Ishikawa (cell line): ENCODE measurements around the gene FAM216A.

Experiments
- CEBPB ChIP-seq: IDR thresholded peaks from 2 replicates; pipeline ENCODE4 v1.6.1; 2012
- CREB1 ChIP-seq: IDR thresholded peaks from 2 replicates; pipeline ENCODE4 v1.6.1; 2012; ENCODE audit warnings: low read depth
- EGR1 ChIP-seq: IDR thresholded peaks from 2 replicates; pipeline ENCODE4 v1.6.1; 2012
- EP300 ChIP-seq: IDR thresholded peaks from 2 replicates; pipeline ENCODE4 v1.6.1; 2012; ENCODE audit warnings: borderline replicate concordance
- FOXM1 ChIP-seq: IDR thresholded peaks from 2 replicates; pipeline ENCODE4 v1.6.1; 2012; ENCODE audit warnings: low read depth, borderline replicate concordance
- NFIC ChIP-seq: IDR thresholded peaks from 2 replicates; pipeline ENCODE4 v1.6.1; 2012
- RAD21 ChIP-seq: IDR thresholded peaks from 2 replicates; pipeline ENCODE4 v1.6.1; 2012; ENCODE audit warnings: low read depth
- REST ChIP-seq: IDR thresholded peaks from 2 replicates; pipeline ENCODE4 v1.6.1; 2012; ENCODE audit warnings: low read depth, mild to moderate bottlenecking
- TAF1 ChIP-seq: IDR thresholded peaks from 2 replicates; pipeline ENCODE4 v1.6.1; 2012; ENCODE audit warnings: low read depth, mild to moderate bottlenecking
- TCF12 ChIP-seq: IDR thresholded peaks from 2 replicates; pipeline ENCODE4 v1.6.1; 2012; ENCODE audit warnings: low read depth
- TEAD4 ChIP-seq: IDR thresholded peaks from 2 replicates; pipeline ENCODE4 v1.6.1; 2012
- USF1 ChIP-seq: IDR thresholded peaks from 2 replicates; pipeline ENCODE4 v1.6.1; 2012
- YY1 ChIP-seq: IDR thresholded peaks from 2 replicates; pipeline ENCODE4 v1.6.1; 2012; ENCODE audit warnings: low read depth
- ZBTB7A ChIP-seq: IDR thresholded peaks from 2 replicates; pipeline ENCODE4 v1.6.1; 2012; ENCODE audit warnings: low read depth
- TF ChIP-seq, protein P1 (sequence below): IDR thresholded peaks from 2 replicates; pipeline ENCODE4 v1.6.1; 2012

Gene FAM216A

DNA sequence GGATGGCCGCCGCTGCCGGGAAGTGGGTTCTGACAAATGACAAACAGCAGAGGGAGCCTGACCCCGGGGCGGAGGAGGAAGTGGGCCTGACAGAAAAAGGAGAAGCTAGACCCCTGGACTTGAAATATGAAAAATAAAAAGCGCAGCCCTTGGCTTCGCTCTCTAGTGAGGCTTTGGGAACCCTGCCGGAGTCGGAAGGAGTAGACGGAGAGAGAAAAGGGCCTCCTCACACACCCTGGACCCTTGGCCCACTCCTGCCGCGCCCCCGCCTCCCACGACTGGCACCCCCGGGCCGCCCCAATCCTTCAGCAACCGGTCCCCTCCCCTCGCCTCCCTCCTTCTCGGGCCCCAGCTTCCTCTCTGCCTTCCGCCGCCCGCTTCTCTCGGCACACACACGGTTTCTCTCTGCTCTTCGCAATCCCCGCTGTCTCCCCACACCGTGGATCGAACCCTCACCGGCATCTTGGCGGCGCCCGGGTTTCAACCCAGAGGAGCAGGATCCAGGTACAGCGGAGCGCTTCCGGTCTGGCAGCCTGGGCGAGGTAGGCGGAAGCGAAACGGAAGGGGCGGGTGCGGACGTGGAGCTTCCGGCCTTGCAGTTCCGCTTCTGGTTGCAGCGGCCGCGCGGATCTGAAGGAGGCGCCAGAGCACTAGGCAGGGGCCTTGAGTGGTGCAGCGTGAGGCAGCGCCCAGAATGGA is 18.7 kb upstream of the FAM216A start, which contains the start of gene ARPC3:
ARPC3 (minus strand) TSS at position 539 of the 699 bp plus-strand sequence; CDS start at position 462, 77 bp downstream.
- TF ChIP-seq, protein P1, sequence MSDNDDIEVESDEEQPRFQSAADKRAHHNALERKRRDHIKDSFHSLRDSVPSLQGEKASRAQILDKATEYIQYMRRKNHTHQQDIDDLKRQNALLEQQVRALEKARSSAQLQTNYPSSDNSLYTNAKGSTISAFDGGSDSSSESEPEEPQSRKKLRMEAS, result peak; percentile 68
- peak; percentile 62 for TF ChIP-seq TAF1
- peak; percentile 82; the same call in 1 of the 2 replicates for TF ChIP-seq ZBTB7A
- TF ChIP-seq TCF12, result no peak
- TF ChIP-seq EP300, result no peak; the same call in 1 of the 2 replicates
- peak; percentile 69 for TF ChIP-seq NFIC
- TF ChIP-seq YY1, result no peak
- peak; percentile 16 for TF ChIP-seq EGR1
- TF ChIP-seq FOXM1, result no peak
- peak; percentile 85 for TF ChIP-seq RAD21

DNA sequence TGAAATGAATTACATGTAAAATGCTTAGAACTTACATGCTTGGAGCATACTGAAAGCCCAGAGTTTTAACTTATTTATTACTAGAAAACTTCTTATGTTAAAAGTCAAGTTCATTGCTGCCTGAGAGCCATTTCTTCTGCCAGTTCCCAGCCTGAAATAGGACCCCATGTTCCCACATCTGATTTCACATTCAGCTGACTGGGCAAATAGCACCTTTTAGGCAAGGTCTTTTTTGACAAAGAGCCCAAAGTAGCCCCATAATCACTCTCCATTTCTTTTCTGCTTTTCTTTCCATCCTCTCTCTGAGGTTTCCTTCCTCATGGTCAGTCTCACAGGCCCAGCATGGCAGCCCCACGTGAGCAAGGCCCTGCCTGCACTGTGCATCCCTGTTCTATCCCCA is 17.4 kb upstream of the FAM216A start:
- no peak for TF ChIP-seq RAD21
- no peak for TF ChIP-seq NFIC
- no peak for TF ChIP-seq CEBPB
- TF ChIP-seq TEAD4, result no peak
- no peak for TF ChIP-seq TAF1
- TF ChIP-seq FOXM1, result no peak
- TF ChIP-seq EP300, result no peak
- TF ChIP-seq TCF12, result no peak
- no peak for TF ChIP-seq REST
- no peak for TF ChIP-seq USF1
- TF ChIP-seq EGR1, result no peak
- no peak for TF ChIP-seq ZBTB7A
- TF ChIP-seq, protein P1, result no peak
- no peak for TF ChIP-seq CREB1
- TF ChIP-seq YY1, result no peak

DNA sequence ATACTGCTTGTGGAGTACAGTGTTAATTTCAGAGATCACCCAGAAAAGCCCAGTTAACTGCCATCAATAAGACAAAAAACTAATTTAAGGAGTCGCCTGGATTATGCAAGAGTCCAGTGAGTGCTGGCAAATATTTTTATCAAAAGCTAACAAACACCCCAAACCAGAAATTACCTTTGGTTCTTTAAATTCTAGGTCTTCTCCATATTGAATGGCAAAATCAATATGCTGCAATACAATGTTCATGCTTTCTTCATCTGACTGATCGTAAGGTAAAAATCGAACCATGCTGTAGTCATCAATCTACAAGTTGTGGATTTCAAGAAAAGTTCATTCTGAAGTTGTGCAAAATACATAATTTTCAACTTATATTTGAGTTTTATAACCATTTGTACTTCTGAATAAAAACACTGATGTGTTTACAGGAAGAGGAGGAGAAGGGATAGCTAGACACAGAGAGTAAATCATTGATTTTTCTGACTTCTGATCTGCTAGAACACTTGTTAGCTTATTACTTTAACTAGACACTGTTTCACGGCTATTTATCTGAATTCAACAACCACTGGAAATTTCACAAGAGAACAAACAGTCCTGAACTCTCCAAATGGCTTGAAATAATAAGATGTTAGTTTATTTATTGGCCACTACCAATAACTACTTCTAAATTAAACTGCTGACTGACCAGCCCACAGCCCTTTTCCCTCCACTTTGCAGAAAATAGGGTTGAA is 14.9 kb upstream of the FAM216A start:
- TF ChIP-seq EP300 (no peak), CREB1 (no peak)

GRCh38 chr12:110458756-110459155 is 9.9 kb upstream of the FAM216A start:
- TF ChIP-seq, protein P1, result no peak
- TF ChIP-seq CREB1 (no peak), TCF12 (no peak), CEBPB (no peak), TAF1 (no peak), YY1 (no peak), USF1 (no peak), NFIC (no peak), REST (no peak), ZBTB7A (no peak), TEAD4 (no peak), RAD21 (no peak), FOXM1 (no peak), EP300 (no peak), EGR1 (no peak)

- TF ChIP-seq FOXM1, result no peak
- TF ChIP-seq EGR1, result no peak
- TF ChIP-seq CREB1, result no peak
Measured at GRCh38 chr12:110465024-110465423, 3.6 kb upstream of the FAM216A start.
